T-helper 1 cell treated with Interleukin-12 subunit alpha and Interleukin-12 subunit beta and Interleukin-4 antibody, amounts not matched to agents 30 μg/mL and 1 μg/mL, for 36 hours (primary cell): ENCODE measurements around the gene ARL13B.
A peak's percentile ranks its signal among the peaks of the same experiment; 100 is the strongest.
"Not testable (repeated sequence)": the region's sequence is repeated elsewhere in the genome, so short reads cannot be mapped to it uniquely, and the experiment has no call there.

Source experiments
- H3K27ac Mint-ChIP-seq: one replicate; pipeline ENCODE4 v1.8.0; 2021; ENCODE audit warnings: mild to moderate bottlenecking, mixed read lengths
- H3K27me3 Mint-ChIP-seq: one replicate; pipeline ENCODE4 v1.8.0; 2021; ENCODE audit warnings: low read depth, mixed read lengths
- H3K36me3 Mint-ChIP-seq: one replicate; pipeline ENCODE4 v1.8.0; 2021; ENCODE audit warnings: low read depth, mixed read lengths
- H3K4me1 Mint-ChIP-seq: one replicate; pipeline ENCODE4 v1.8.0; 2021; ENCODE audit warnings: low read depth, mixed read lengths
- H3K4me3 Mint-ChIP-seq: one replicate; pipeline ENCODE4 v1.8.0; 2021; ENCODE audit warnings: mild to moderate bottlenecking, moderate library complexity, mixed read lengths
- H3K9me3 Mint-ChIP-seq: one replicate; pipeline ENCODE4 v1.8.0; 2021; ENCODE audit warnings: mixed read lengths

The ARL13B gene

DNA sequence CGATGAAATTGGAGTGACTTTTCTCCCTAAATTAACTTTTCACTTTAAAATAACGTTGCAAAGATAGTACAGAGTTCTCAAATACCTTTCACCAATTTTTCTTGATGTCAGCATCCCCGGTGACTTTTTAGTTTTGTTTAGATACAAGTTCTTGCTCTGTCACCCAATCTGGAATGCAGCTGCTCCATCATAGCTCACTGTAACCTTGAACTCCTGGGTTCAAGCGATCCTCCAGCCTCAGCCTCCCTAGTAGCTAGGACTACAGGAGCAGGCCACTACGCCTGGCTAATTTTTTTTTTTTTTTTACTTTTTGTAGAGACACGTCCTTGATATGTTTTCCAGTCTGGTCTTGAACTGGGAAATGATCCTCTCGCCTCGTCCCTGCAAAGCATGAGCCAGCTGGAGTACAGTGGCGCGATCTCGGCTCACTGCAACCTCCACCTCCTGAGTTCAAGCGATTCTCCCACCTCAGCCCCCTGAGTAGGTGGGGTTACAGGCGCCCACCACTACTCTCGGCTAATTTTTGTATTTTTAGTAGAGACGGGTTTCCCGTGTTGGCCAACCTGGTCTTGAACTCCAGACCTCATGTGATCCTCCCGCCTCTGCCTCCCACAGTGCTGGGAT lies 83.7 kb downstream of the ARL13B start:
- H3K4me3 Mint-ChIP-seq: peak overlapping the region; percentile 94
- peaks cover 41% of the 10 kb centered on the region for H3K36me3 Mint-ChIP-seq
- H3K27ac Mint-ChIP-seq: peak overlapping the region; percentile 97
- no peaks in the 10 kb centered on the region for H3K27me3 Mint-ChIP-seq
- no peaks in the 10 kb centered on the region for H3K9me3 Mint-ChIP-seq
- peaks cover 33% of the 10 kb centered on the region for H3K4me1 Mint-ChIP-seq

DNA sequence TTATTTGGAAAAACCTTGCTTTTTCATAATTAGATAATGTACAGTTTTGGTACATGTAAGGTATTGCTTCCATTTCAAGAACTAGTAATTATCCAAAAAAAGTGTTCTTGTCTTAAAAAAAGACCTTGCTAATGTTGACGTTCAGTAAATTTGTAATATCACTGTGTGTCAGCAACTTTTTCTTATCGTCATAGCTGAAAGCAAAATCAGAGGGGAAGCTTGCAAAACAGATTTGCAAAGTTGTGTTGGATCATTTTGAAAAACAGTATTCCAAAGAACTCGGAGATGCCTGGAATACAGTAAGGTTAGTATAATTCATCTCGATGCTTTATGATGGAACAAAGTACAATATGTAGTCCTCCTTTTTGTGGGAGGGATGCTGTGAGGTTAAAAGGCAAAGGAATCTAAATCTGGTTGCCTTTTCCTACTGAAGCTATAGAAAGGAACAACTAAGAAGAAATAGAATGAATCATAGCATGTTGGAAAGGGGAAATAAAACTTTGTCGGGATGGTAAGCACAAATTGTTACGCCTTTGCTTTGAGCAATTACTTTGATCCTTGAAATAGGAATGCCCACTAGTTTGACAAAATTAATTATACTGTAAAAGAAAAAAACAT lies 84.4 kb downstream of the ARL13B start:
- Mint-ChIP-seq H3K27ac (peak overlapping the region; percentile 97), H3K36me3 (peaks cover 41% of the 10 kb centered on the region), H3K4me1 (peaks cover 38% of the 10 kb centered on the region), H3K9me3 (no peaks in the 10 kb centered on the region), H3K27me3 (no peaks in the 10 kb centered on the region), H3K4me3 (peak overlapping the region; percentile 94)

DNA sequence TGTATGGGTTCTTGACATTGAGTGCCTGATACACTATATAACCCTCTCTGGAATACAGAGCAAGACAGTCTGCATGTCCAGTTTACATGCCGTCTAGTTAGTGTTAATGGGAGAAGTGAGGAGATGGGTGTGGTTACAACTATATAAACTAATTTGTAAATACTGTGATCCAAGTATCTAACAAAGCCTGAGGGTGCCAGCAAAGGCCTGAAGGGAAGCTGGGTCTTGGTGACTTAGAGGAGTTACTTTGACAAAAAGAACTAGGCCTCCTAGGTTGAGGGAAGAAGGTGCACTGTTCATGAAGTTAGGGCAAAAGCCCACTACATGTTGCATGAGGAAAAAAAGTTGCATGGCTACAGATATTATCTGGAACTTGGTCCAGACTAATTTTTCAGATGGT lies 85.2 kb downstream of the ARL13B start:
- peaks cover 41% of the 10 kb centered on the region for H3K4me1 Mint-ChIP-seq
- H3K36me3 Mint-ChIP-seq: peaks cover 39% of the 10 kb centered on the region

DNA sequence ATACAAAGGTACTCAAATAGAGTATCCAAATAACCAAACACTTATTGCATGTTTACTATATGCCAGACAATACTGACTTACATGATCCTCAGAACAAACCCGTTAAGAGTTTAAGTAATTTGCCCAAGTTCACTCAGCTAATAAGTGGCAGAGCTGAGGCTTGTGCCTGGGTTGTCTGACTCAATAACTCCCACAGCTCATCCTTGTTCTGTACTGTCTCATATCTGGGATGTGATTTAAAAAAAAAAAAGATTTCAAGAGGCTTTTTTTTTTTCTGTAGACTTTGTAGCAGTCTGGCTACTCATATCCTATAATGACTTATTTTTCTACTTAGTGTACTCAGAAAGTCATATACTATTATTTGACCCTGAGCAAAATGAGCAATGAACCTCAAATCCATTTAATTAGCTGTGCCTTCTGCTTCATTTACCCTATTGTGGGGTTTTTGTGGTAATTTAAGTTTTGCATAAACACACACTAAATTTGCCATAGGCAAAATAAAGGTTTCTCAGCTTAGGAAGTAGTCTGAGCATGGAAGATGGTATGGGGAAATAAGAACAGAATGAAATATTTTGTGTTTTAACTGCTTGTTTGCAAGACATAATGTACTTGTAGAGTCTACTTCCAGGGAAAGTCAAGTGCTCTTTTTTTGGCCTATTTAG lies 86.0 kb downstream of the ARL13B start:
- no peaks in the 10 kb centered on the region for H3K27me3 Mint-ChIP-seq
- no peaks in the 10 kb centered on the region for H3K9me3 Mint-ChIP-seq
- peaks cover 45% of the 10 kb centered on the region for H3K4me1 Mint-ChIP-seq
- no peak overlapping the region for H3K27ac Mint-ChIP-seq
- no peak overlapping the region for H3K4me3 Mint-ChIP-seq
- peaks cover 34% of the 10 kb centered on the region for H3K36me3 Mint-ChIP-seq

More for the DNA sequence above, 85.2 kb downstream of the ARL13B start:
- Mint-ChIP-seq H3K4me3 (peak overlapping the region; percentile 0), H3K27me3 (no peaks in the 10 kb centered on the region), H3K27ac (no peak overlapping the region), H3K9me3 (no peaks in the 10 kb centered on the region)

- H3K27ac Mint-ChIP-seq: no peak overlapping the region
- H3K4me3 Mint-ChIP-seq: peak overlapping the region; percentile 4
- H3K27me3 Mint-ChIP-seq: no peaks in the 10 kb centered on the region
- no peaks in the 10 kb centered on the region for H3K9me3 Mint-ChIP-seq
- peaks cover 34% of the 10 kb centered on the region for H3K36me3 Mint-ChIP-seq
- H3K4me1 Mint-ChIP-seq: peaks cover 53% of the 10 kb centered on the region
Measured at GRCh38 chr3:94066506-94067500, 86.8 kb downstream of the ARL13B start.

GRCh38 chr3:94069194-94069813 lies 89.3 kb downstream of the ARL13B start:
- H3K27ac Mint-ChIP-seq: no peak overlapping the region
- peaks cover 51% of the 10 kb centered on the region for H3K4me1 Mint-ChIP-seq
- H3K9me3 Mint-ChIP-seq: no peaks in the 10 kb centered on the region
- no peak overlapping the region for H3K4me3 Mint-ChIP-seq
- H3K27me3 Mint-ChIP-seq: no peaks in the 10 kb centered on the region
- peaks cover 45% of the 10 kb centered on the region for H3K36me3 Mint-ChIP-seq

- H3K36me3 Mint-ChIP-seq: peaks cover 42% of the 10 kb centered on the region
- H3K4me3 Mint-ChIP-seq: no peak overlapping the region
- peak overlapping the region; percentile 34 for H3K27ac Mint-ChIP-seq
- H3K27me3 Mint-ChIP-seq: no peaks in the 10 kb centered on the region
- no peaks in the 10 kb centered on the region for H3K9me3 Mint-ChIP-seq
- peaks cover 48% of the 10 kb centered on the region for H3K4me1 Mint-ChIP-seq
Measured at GRCh38 chr3:94070341-94070911, 90.5 kb downstream of the ARL13B start.

GRCh38 chr3:94071713-94072284 lies 91.8 kb downstream of the ARL13B start:
- H3K4me3 Mint-ChIP-seq: no peak overlapping the region
- no peaks in the 10 kb centered on the region for H3K27me3 Mint-ChIP-seq
- peak overlapping the region; percentile 74 for H3K27ac Mint-ChIP-seq
- H3K4me1 Mint-ChIP-seq: peaks cover 38% of the 10 kb centered on the region
- H3K9me3 Mint-ChIP-seq: no peaks in the 10 kb centered on the region
- H3K36me3 Mint-ChIP-seq: peaks cover 44% of the 10 kb centered on the region

GRCh38 chr3:94076055-94076454 lies 96.1 kb downstream of the ARL13B start:
- no peaks in the 10 kb centered on the region for H3K27me3 Mint-ChIP-seq

DNA sequence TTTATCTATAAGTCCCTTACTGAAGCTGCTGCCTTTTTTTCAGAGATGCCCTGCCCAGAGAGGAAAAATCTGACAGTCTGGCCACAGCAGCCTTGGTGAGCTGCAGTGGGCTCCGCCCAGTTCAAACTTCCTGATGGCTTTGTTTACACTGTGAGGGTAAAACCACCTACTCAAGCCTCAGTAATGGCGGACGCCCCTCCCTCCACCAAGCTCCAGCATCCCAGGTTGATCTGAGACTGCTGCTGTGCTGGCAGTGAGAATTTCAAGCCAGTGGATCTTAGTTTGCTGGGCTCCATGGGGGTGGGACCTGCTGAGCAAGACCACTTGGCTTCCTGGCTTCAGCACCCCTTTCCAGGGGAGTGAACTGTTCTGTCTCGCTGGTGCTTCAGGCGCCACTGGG lies 100.6 kb downstream of the ARL13B start:
- not testable (repeated sequence) for H3K27ac Mint-ChIP-seq, H3K27me3 Mint-ChIP-seq, H3K4me3 Mint-ChIP-seq, H3K9me3 Mint-ChIP-seq
- Mint-ChIP-seq H3K4me1 (peaks cover 34% of the 10 kb centered on the region), H3K36me3 (peaks cover 33% of the 10 kb centered on the region)

More at GRCh38 chr3:94076055-94076454, 96.1 kb downstream of the ARL13B start:
- Mint-ChIP-seq H3K4me1 (peaks cover 42% of the 10 kb centered on the region), H3K9me3 (no peaks in the 10 kb centered on the region), H3K36me3 (peaks cover 45% of the 10 kb centered on the region), H3K4me3 (no peak overlapping the region), H3K27ac (no peak overlapping the region)

- H3K4me3 Mint-ChIP-seq: no peak overlapping the region
- H3K27ac Mint-ChIP-seq: no peak overlapping the region
- peaks cover 34% of the 10 kb centered on the region for H3K4me1 Mint-ChIP-seq
- H3K36me3 Mint-ChIP-seq: peaks cover 25% of the 10 kb centered on the region
- H3K9me3 Mint-ChIP-seq: no peaks in the 10 kb centered on the region
- no peaks in the 10 kb centered on the region for H3K27me3 Mint-ChIP-seq
Measured at GRCh38 chr3:94081884-94082283, 101.9 kb downstream of the ARL13B start.

GRCh38 chr3:94082391-94082937 lies 102.5 kb downstream of the ARL13B start:
- peaks cover 34% of the 10 kb centered on the region for H3K4me1 Mint-ChIP-seq
- H3K4me3 Mint-ChIP-seq: no peak overlapping the region
- H3K9me3 Mint-ChIP-seq: no peaks in the 10 kb centered on the region
- peaks cover 25% of the 10 kb centered on the region for H3K36me3 Mint-ChIP-seq
- H3K27ac Mint-ChIP-seq: peak overlapping the region; percentile 5
- no peaks in the 10 kb centered on the region for H3K27me3 Mint-ChIP-seq

DNA sequence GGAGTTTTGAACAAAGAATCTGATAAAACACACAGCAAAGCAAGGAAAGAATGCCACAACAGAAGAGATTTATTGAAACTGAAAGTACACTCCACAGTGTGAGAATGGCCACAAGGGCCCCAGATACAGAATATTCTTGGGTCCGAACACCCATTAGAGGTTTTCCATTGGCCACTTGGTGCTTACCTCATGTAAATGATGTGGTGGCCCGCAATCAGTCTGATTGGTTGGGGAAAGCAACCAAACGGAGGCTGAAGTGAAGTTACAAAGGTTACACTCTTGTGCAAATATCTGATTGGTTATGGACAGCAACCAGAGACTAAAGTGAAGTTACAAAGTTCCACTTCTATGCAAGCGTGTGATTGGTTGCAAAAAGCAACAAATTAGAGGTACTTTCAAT lies 103.3 kb downstream of the ARL13B start:
- H3K27ac Mint-ChIP-seq: peak overlapping the region; percentile 7
- H3K27me3 Mint-ChIP-seq: no peaks in the 10 kb centered on the region
- no peak overlapping the region for H3K4me3 Mint-ChIP-seq
- no peaks in the 10 kb centered on the region for H3K9me3 Mint-ChIP-seq
- peaks cover 31% of the 10 kb centered on the region for H3K4me1 Mint-ChIP-seq
- H3K36me3 Mint-ChIP-seq: peaks cover 23% of the 10 kb centered on the region
